HCT116 (cell line): Measurements from ENCODE around the gene JAK3. TPM values are rescaled to one million over a fixed set of nuclear protein-coding genes. Genes with fewer than 3 reads are reported as not detected.
A peak's percentile ranks its signal among the peaks of the same experiment; 100 is the strongest.

Experiments used
- ATF3 ChIP-seq: IDR thresholded peaks from 2 replicates; pipeline ENCODE4 v1.6.1; 2012
- CBX3 ChIP-seq: IDR thresholded peaks from 2 replicates; pipeline ENCODE4 v1.6.1; 2012; ENCODE audit warnings: low read depth
- CEBPB ChIP-seq: IDR thresholded peaks from 2 replicates; pipeline ENCODE4 v1.6.1; 2012; ENCODE audit warnings: low read depth
- ELF1 ChIP-seq: IDR thresholded peaks from 2 replicates; pipeline ENCODE4 v1.6.1; 2012; ENCODE audit warnings: low read depth, borderline replicate concordance
- EZH2phosphoT487 ChIP-seq: fragments of 200-600 bp; IDR thresholded peaks from 2 replicates; pipeline ENCODE4 v1.6.1; 2018; ENCODE audit warnings: antibody characterized with exemption, borderline replicate concordance
- FOSL1 ChIP-seq: IDR thresholded peaks from 2 replicates; pipeline ENCODE4 v1.6.1; 2012; ENCODE audit warnings: low read depth
- JUND ChIP-seq: IDR thresholded peaks from 2 replicates; pipeline ENCODE4 v1.6.1; 2012
- POLR2A ChIP-seq: IDR thresholded peaks from 2 replicates; pipeline ENCODE4 v1.7.0; 2011; ENCODE audit warnings: borderline replicate concordance; ENCODE audit not compliant: insufficient read depth, insufficient read length; ENCODE audit errors: extremely low read depth
- RAD21 ChIP-seq: IDR thresholded peaks from 2 replicates; pipeline ENCODE4 v1.6.1; 2012; ENCODE audit warnings: low read depth, mild to moderate bottlenecking
- REST ChIP-seq: IDR thresholded peaks from 2 replicates; pipeline ENCODE4 v1.6.1; 2012; ENCODE audit warnings: low read depth
- SIN3A ChIP-seq: IDR thresholded peaks from 2 replicates; pipeline ENCODE4 v1.6.1; 2012; ENCODE audit warnings: low read depth
- TCF7L2 ChIP-seq: IDR thresholded peaks from 2 replicates; pipeline ENCODE4 v1.7.0; 2011; ENCODE audit warnings: borderline replicate concordance, inconsistent platforms; ENCODE audit not compliant: insufficient read depth, insufficient read length; ENCODE audit errors: extremely low read depth
- ZNF274 ChIP-seq: fragments of 200-500 bp; sonication (Bioruptor generic); IDR thresholded peaks from 2 replicates; pipeline ENCODE4 v1.6.1; 2014; ENCODE audit warnings: mild to moderate bottlenecking, low read depth, low read length, inconsistent platforms
- total RNA-seq: library from RNA; stranded (reverse); gene quantifications from one replicate; pipeline ENCODE4 v1.2.1, GENCODE V29; 2021; ENCODE audit not compliant: unreplicated experiment

Gene JAK3
- total RNA-seq, 1 experiment from 2014 or later, result 5.7 TPM

- TF ChIP-seq REST, result no peak
- no peak for TF ChIP-seq ELF1
- no peak for TF ChIP-seq RAD21
- peak; percentile 73; the same call in 1 of the 2 replicates for TF ChIP-seq CBX3
- TF ChIP-seq CEBPB, result no peak
- TF ChIP-seq POLR2A, result peak; percentile 42
- peak; percentile 81 for TF ChIP-seq TCF7L2
- TF ChIP-seq SIN3A, result no peak
- no peak for TF ChIP-seq ATF3
- TF ChIP-seq JUND, result no peak
- TF ChIP-seq ZNF274, result no peak
- TF ChIP-seq EZH2phosphoT487, result no peak
- no peak for TF ChIP-seq FOSL1
- TF ChIP-seq, all 23 proteins: peak for 7
These were observed 52.9 kb downstream of the JAK3 start, which contains the start of gene B3GNT3 (continued) for GRCh38 chr19:17794731-17795494.
